Measurements from ENCODE around the gene STN1. TPM values are rescaled to one million over a fixed set of nuclear protein-coding genes. Genes with fewer than 3 reads are reported as not detected.

The STN1 gene
- total RNA-seq, 1 donor from 2014 or later = 42.3 TPM

GRCh38 chr10:103842605-103843004 is 75.4 kb downstream of the STN1 start:
- peaks cover 38% of the 10 kb centered on the region for H3K4me1 ChIP-seq
- no peak for DNase-seq
- ATAC-seq = no peak

GRCh38 chr10:103841519-103841918 is 76.5 kb downstream of the STN1 start:
- Histone ChIP-seq H3K27ac (no peak overlapping the region), H3K9me3 (no peaks in the 10 kb centered on the region), H3K27me3 (no peaks in the 10 kb centered on the region), H3K4me1 (peaks cover 44% of the 10 kb centered on the region), H3K36me3 (no peaks in the 10 kb centered on the region), H3K4me3 (no peak overlapping the region)
- intact Hi-C loops (cut with DNase I) = no loop called here
- DNase-seq (no peak), ATAC-seq (no peak)
- no peak for TF ChIP-seq CTCF (IDR thresholded peaks at IDR 0.05)

More at GRCh38 chr10:103842605-103843004, 75.4 kb downstream of the STN1 start:
- Histone ChIP-seq H3K36me3 (no peaks in the 10 kb centered on the region), H3K27me3 (no peaks in the 10 kb centered on the region), H3K9me3 (no peaks in the 10 kb centered on the region), H3K27ac (no peak overlapping the region), H3K4me3 (no peak overlapping the region)
- no peak for TF ChIP-seq CTCF (IDR thresholded peaks at IDR 0.05)
- intact Hi-C loops (cut with DNase I) = no loop called here

- H3K36me3 ChIP-seq = no peaks in the 10 kb centered on the region
- no peak overlapping the region for H3K27ac ChIP-seq
- intact Hi-C loops (cut with DNase I) = no loop called here
Measured at GRCh38 chr10:103840740-103841070, 77.3 kb downstream of the STN1 start.

GRCh38 chr10:103839872-103840739 is 77.9 kb downstream of the STN1 start:
- TF ChIP-seq CTCF (IDR thresholded peaks at IDR 0.05) = no peak
- Histone ChIP-seq H3K36me3 (no peaks in the 10 kb centered on the region), H3K9me3 (no peaks in the 10 kb centered on the region), H3K27me3 (no peaks in the 10 kb centered on the region), H3K4me3 (no peak overlapping the region), H3K4me1 (peaks cover 54% of the 10 kb centered on the region), H3K27ac (no peak overlapping the region)
- DNase-seq (peak; percentile 86), ATAC-seq (peak; percentile 72)
- intact Hi-C loops (cut with DNase I) = no loop called here

More at GRCh38 chr10:103840740-103841070, 77.3 kb downstream of the STN1 start:
- Histone ChIP-seq H3K9me3 (no peaks in the 10 kb centered on the region), H3K4me3 (no peak overlapping the region), H3K27me3 (no peaks in the 10 kb centered on the region), H3K4me1 (peaks cover 48% of the 10 kb centered on the region)
- no peak for ATAC-seq
- no peak for DNase-seq
- TF ChIP-seq CTCF (IDR thresholded peaks at IDR 0.05) = no peak

GRCh38 chr10:103839519-103839871 is 78.5 kb downstream of the STN1 start:
- H3K27me3 ChIP-seq = no peaks in the 10 kb centered on the region
- DNase-seq (no peak), ATAC-seq (no peak)
- H3K4me3 ChIP-seq = no peak overlapping the region
- intact Hi-C loops (cut with DNase I) = no loop called here
- no peak for TF ChIP-seq CTCF (IDR thresholded peaks at IDR 0.05)
- H3K9me3 ChIP-seq = no peaks in the 10 kb centered on the region
- H3K36me3 ChIP-seq = no peaks in the 10 kb centered on the region
- H3K27ac ChIP-seq = no peak overlapping the region
- H3K4me1 ChIP-seq = peaks cover 56% of the 10 kb centered on the region

All from upper lobe of right lung (tissue), 1 donor.